Right atrium auricular region (tissue), 2 donors: ENCODE data around the gene TUBA1C. TPM values are rescaled to one million over a fixed set of nuclear protein-coding genes. Genes with fewer than 3 reads are reported as not detected.

ENCODE experiments used
- DNase-seq: peaks from one replicate; pipeline ENCODE4 v3.0.0-alpha.2; 2019; ENCODE audit warnings: low spot score
- H3K27ac ChIP-seq, 2 donors: fragments of 200-600 bp; sonication (generic); 1 replicate in 1 of 2; 2 replicates in 1 of 2; pipeline ENCODE4 v1.5.1; 2016 to 2019
- H3K27me3 ChIP-seq, 2 donors: fragments of 200-600 bp; sonication (generic); one replicate each; pipeline versions ENCODE4 v1.5.1 to v1.6.0; 2017 to 2019
- H3K36me3 ChIP-seq: fragments of 200-600 bp; sonication (generic); one replicate; pipeline ENCODE4 v1.5.1; 2016
- H3K4me1 ChIP-seq, 2 donors: fragments of 200-600 bp; sonication (generic); one replicate each; pipeline versions ENCODE4 v1.5.1 to v1.6.0; 2017 to 2019
- H3K4me3 ChIP-seq, 2 donors: fragments of 200-600 bp; sonication (generic); 1 replicate in 1 of 2; 2 replicates in 1 of 2; pipeline ENCODE4 v1.5.1; 2017 to 2019; ENCODE audit warnings: mild to moderate bottlenecking in 1 of 2, moderate library complexity in 1 of 2
- H3K9me3 ChIP-seq, 2 donors: fragments of 200-600 bp; sonication (generic); one replicate each; pipeline ENCODE4 v1.5.1; 2019
- CTCF ChIP-seq, 2 donors: fragments of 200-600 bp; sonication (generic); IDR thresholded peaks; one replicate each; pipeline ENCODE4 v1.5.1; 2019; ENCODE audit warnings: antibody characterized with exemption in 2 of 2
- total RNA-seq, 2 donors: library from RNA; depleted of rRNA; stranded (reverse); fragments of >200 nt; gene quantifications; one replicate each; pipeline ENCODE4 v1.1.0, GENCODE V29; 2016

TUBA1C gene
- total RNA-seq, 2 donors from 2014 or later: 64.4 to 145 TPM

GRCh38 chr12:49225576-49226166, 39.2 kb upstream of the TUBA1C start:
- H3K4me1 ChIP-seq: peaks cover 0 to 9% of the 10 kb centered on the region in 2 donors
- no peaks in the 10 kb centered on the region for H3K36me3 ChIP-seq
- no peak overlapping the region for H3K4me3 ChIP-seq
- H3K9me3 ChIP-seq: no peaks in the 10 kb centered on the region
- H3K27me3 ChIP-seq: no peaks in the 10 kb centered on the region
- no peak for DNase-seq
- TF ChIP-seq CTCF (IDR thresholded peaks at IDR 0.05): no peak
- H3K27ac ChIP-seq: no peak overlapping the region

GRCh38 chr12:49227713-49228112, 37.2 kb upstream of the TUBA1C start:
- Histone ChIP-seq H3K36me3 (no peaks in the 10 kb centered on the region), H3K27ac (no peak overlapping the region), H3K27me3 (no peaks in the 10 kb centered on the region), H3K4me1 (peaks cover 0 to 11% of the 10 kb centered on the region in 2 donors), H3K9me3 (no peaks in the 10 kb centered on the region), H3K4me3 (no peak overlapping the region)
- no peak for TF ChIP-seq CTCF (IDR thresholded peaks at IDR 0.05)
- DNase-seq: no peak

GRCh38 chr12:49228653-49229052, 36.2 kb upstream of the TUBA1C start:
- Histone ChIP-seq H3K36me3 (no peaks in the 10 kb centered on the region), H3K27ac (no peak overlapping the region), H3K4me1 (peaks cover 0 to 17% of the 10 kb centered on the region in 2 donors), H3K9me3 (no peaks in the 10 kb centered on the region), H3K4me3 (no peak overlapping the region), H3K27me3 (no peaks in the 10 kb centered on the region)
- no peak for TF ChIP-seq CTCF (IDR thresholded peaks at IDR 0.05)
- no peak for DNase-seq

GRCh38 chr12:49230176-49230804, 34.6 kb upstream of the TUBA1C start:
- Histone ChIP-seq H3K9me3 (no peaks in the 10 kb centered on the region), H3K36me3 (no peaks in the 10 kb centered on the region), H3K27me3 (no peaks in the 10 kb centered on the region), H3K4me1 (peaks cover 0 to 24% of the 10 kb centered on the region in 2 donors), H3K4me3 (no peak overlapping the region), H3K27ac (no peak overlapping the region)
- DNase-seq: no peak
- TF ChIP-seq CTCF (IDR thresholded peaks at IDR 0.05): no peak

GRCh38 chr12:49230805-49231194, 34.1 kb upstream of the TUBA1C start:
- DNase-seq: no peak
- no peak overlapping the region for H3K27ac ChIP-seq
- no peak for TF ChIP-seq CTCF (IDR thresholded peaks at IDR 0.05)
- H3K36me3 ChIP-seq: no peaks in the 10 kb centered on the region
- H3K27me3 ChIP-seq: no peaks in the 10 kb centered on the region
- peaks cover 0 to 24% of the 10 kb centered on the region in 2 donors for H3K4me1 ChIP-seq
- H3K9me3 ChIP-seq: no peaks in the 10 kb centered on the region
- H3K4me3 ChIP-seq: no peak overlapping the region
